Adrenal gland (tissue), 5 donors: ENCODE data around the gene MACROD2.

Source experiments
- POLR2A ChIP-seq, 2 donors: fragments of 450-650 bp; IDR thresholded peaks; one replicate each; pipeline ENCODE4 v1.6.1; 2017; ENCODE audit warnings: antibody characterized with exemption in 2 of 2, mild to moderate bottlenecking in 2 of 2, moderate library complexity in 1 of 2
- TF ChIP-seq, protein P1 (sequence below), 6 experiments: fragments of 450-650 bp in 4 of 6; fragments of 200-600 bp in 2 of 6; sonication (generic) in 1 of 6; IDR thresholded peaks; 1 replicate in 5 of 6; 2 replicates in 1 of 6; pipeline versions ENCODE4 v1.5.1 to v1.8.0; 2016 to 2021; ENCODE audit warnings: antibody characterized with exemption in 6 of 6, mild to moderate bottlenecking in 2 of 6, moderate library complexity in 1 of 6
- donor health status: DM: no; HTN: no; CAD: no.

DNA sequence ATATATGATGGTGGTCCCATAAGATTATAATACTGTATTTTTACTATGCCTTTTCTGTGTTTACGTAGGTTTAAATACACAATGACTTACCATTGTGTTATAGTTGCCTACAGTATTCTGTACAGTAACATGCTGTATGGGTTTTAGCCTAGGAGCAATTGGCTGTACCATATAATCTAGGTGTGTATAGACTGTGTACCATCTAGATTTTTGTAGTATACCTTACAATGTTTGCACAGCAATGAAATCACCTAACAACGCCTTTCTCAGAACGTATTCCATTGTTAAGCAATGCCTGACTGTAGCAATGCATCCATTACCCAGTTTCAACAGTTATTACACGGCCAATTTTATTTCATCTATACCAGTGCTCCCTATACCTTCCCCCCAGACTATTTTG, 10.7 kb downstream of the MACROD2 start:
- TF ChIP-seq, protein P1, sequence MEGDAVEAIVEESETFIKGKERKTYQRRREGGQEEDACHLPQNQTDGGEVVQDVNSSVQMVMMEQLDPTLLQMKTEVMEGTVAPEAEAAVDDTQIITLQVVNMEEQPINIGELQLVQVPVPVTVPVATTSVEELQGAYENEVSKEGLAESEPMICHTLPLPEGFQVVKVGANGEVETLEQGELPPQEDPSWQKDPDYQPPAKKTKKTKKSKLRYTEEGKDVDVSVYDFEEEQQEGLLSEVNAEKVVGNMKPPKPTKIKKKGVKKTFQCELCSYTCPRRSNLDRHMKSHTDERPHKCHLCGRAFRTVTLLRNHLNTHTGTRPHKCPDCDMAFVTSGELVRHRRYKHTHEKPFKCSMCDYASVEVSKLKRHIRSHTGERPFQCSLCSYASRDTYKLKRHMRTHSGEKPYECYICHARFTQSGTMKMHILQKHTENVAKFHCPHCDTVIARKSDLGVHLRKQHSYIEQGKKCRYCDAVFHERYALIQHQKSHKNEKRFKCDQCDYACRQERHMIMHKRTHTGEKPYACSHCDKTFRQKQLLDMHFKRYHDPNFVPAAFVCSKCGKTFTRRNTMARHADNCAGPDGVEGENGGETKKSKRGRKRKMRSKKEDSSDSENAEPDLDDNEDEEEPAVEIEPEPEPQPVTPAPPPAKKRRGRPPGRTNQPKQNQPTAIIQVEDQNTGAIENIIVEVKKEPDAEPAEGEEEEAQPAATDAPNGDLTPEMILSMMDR (IDR thresholded peaks at IDR 0.05) = no peak
- TF ChIP-seq POLR2A (IDR thresholded peaks at IDR 0.05) = no peak
